OCI-LY1 (cell line): ENCODE results near the gene ELMOD3.

Source experiments
- CTCF ChIP-seq: fragments of 200-600 bp; sonication (generic), shearing (Covaris generic); IDR thresholded peaks from 2 replicates; pipeline ENCODE4 v1.5.1; 2017; ENCODE audit warnings: mild to moderate bottlenecking, antibody characterized with exemption, low read length, moderate library complexity, mixed read lengths
- EZH2 ChIP-seq: fragments of 200-600 bp; sonication (generic), shearing (Covaris generic); IDR thresholded peaks from 2 replicates; pipeline ENCODE4 v1.8.0; 2017; ENCODE audit warnings: borderline replicate concordance, mixed run types, mild to moderate bottlenecking, antibody characterized with exemption, low read length, moderate library complexity, mixed read lengths

- no peak for TF ChIP-seq CTCF
- TF ChIP-seq EZH2, result no peak
These were observed 45.5 kb upstream of the ELMOD3 start for GRCh38 chr2:85308896-85309555.
